ENCODE results near the gene SENP5.
"Not testable (repeated sequence)": the region's sequence is repeated elsewhere in the genome, so short reads cannot be mapped to it uniquely, and the experiment has no call there.

SENP5 gene

GRCh38 chr3:196867507-196868296 is at the start of gene SENP5:
Gene SENP5 (plus strand): TSS chr3:196867920. CDS start chr3:196885182, 17,262 bp downstream.
- DNase-seq = peak; percentile 83

GRCh38 chr3:196821806-196822355 is 45.8 kb upstream of the SENP5 start:
- no peak for DNase-seq

- not testable (repeated sequence) for DNase-seq
Observed at GRCh38 chr3:196829651-196830050, 38.1 kb upstream of the SENP5 start.

GRCh38 chr3:196835086-196835485 is 32.6 kb upstream of the SENP5 start:
- no peak for DNase-seq

- DNase-seq = not testable (repeated sequence)
Observed at GRCh38 chr3:196836626-196837025, 31.1 kb upstream of the SENP5 start.

- DNase-seq = peak; percentile 72
Observed at GRCh38 chr3:196837819-196838420, 29.8 kb upstream of the SENP5 start.

GRCh38 chr3:196839351-196839750 is 28.4 kb upstream of the SENP5 start:
- DNase-seq = not testable (repeated sequence)

- no peak for DNase-seq
Observed at GRCh38 chr3:196842567-196843434, 24.9 kb upstream of the SENP5 start.

- DNase-seq = no peak
Observed at GRCh38 chr3:196843435-196844110, 24.1 kb upstream of the SENP5 start.

GRCh38 chr3:196844235-196845219 is 23.2 kb upstream of the SENP5 start:
- DNase-seq = not testable (repeated sequence)

GRCh38 chr3:196848375-196848774 is 19.3 kb upstream of the SENP5 start:
- DNase-seq = not testable (repeated sequence)

GRCh38 chr3:196849180-196849741 is 18.5 kb upstream of the SENP5 start:
- DNase-seq = no peak

- not testable (repeated sequence) for DNase-seq
Observed at GRCh38 chr3:196863000-196863399, 4.7 kb upstream of the SENP5 start.

- DNase-seq = no peak
Observed at GRCh38 chr3:196867155-196867506, 589 bp upstream of the SENP5 start.

- no peak for DNase-seq
Observed at GRCh38 chr3:196868297-196868661, 559 bp downstream of the SENP5 start.

GRCh38 chr3:196872316-196872715 is 4.6 kb downstream of the SENP5 start:
- no peak for DNase-seq

GRCh38 chr3:196874511-196875094 is 6.9 kb downstream of the SENP5 start:
- DNase-seq = not testable (repeated sequence)

- DNase-seq = no peak
Observed at GRCh38 chr3:196875258-196875657, 7.5 kb downstream of the SENP5 start.

- no peak for DNase-seq
Observed at GRCh38 chr3:196883361-196883760, 15.6 kb downstream of the SENP5 start.

GRCh38 chr3:196886144-196886543 is 18.4 kb downstream of the SENP5 start:
- no peak for DNase-seq
